GM12873 (cell line): Measurements from ENCODE around the gene NLRC5.

Experiments
- CTCF ChIP-seq: IDR thresholded peaks from 2 replicates; pipeline ENCODE4 v1.5.1; 2012; ENCODE audit warnings: low read depth, mild to moderate bottlenecking, moderate library complexity, low read length, control low read depth; ENCODE audit not compliant: insufficient read depth; ENCODE audit errors: missing control alignments

NLRC5 gene

DNA sequence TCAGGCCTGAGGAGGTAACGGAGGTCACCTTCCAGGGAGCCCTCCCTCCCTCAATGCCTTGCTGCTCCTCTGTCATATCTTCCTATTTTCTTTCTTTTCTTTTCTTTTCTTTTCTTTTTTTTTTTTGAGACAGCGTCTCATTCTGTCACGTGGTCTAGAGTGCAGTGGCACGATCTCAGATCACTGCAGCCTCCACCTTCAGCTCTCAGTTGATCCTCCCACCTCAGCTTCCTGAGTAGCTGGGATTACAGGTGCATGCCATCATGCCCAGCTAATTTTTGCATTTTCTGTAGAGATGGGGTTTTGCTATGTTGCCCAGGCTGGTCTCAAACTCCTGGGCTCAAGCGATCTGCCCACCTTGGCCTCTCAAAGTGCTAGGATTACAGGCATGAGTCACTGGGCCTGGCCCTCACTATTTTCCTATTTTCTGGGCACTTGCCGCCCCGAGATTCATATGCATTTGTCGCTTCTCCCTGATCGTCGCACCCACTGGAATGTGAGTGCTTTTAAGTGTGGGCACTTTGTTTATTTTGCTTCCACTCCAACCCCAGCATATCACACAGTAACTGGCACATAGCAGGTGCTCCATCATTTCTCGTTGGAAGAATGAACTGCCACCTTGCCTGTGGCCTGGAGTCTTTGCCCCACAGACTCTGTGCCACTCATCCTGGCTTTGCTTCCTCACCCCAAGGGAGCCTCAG is 134.8 kb downstream of the NLRC5 start:
- no peak for TF ChIP-seq CTCF

DNA sequence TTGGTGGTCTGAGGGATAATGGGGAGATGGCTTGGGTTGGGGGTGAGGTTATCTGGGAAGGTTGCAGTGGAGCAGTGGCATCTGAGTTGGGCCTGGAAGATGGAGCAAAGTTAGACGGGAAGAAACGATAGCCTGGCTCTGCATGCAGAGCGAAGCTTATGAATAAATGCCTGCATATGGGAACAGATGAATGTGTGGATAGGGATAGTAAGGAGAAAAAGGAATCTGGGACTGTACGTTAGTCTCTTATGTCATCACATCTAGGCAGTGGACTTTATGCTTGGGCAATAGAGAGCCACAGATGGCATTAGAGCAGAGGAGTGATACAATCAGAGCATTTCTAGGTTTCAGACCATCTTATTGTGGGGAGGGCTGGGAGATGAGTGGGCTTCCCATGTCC is 136.0 kb downstream of the NLRC5 start:
- no peak for TF ChIP-seq CTCF

DNA sequence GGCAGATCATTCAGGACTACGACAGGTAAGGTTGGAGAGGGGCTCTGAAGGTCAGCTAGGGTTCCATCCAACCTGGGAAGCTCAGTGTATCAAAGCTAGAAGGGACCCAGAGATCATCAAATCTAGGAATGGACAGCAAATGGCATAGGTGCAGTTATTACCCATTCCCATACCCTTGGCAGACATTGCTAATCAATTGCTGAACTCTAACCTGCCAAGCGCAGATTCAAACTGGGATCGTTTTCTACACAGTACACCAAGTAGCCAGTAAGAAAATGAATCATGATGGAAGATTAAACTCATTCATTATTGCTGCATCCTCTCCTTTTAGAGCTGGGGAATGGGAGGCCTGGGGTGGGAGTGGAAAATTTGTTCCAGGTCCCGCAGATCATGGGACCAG is 136.6 kb downstream of the NLRC5 start:
- no peak for TF ChIP-seq CTCF

GRCh38 chr16:57126411-57126810 is 137.1 kb downstream of the NLRC5 start:
- TF ChIP-seq CTCF: no peak

DNA sequence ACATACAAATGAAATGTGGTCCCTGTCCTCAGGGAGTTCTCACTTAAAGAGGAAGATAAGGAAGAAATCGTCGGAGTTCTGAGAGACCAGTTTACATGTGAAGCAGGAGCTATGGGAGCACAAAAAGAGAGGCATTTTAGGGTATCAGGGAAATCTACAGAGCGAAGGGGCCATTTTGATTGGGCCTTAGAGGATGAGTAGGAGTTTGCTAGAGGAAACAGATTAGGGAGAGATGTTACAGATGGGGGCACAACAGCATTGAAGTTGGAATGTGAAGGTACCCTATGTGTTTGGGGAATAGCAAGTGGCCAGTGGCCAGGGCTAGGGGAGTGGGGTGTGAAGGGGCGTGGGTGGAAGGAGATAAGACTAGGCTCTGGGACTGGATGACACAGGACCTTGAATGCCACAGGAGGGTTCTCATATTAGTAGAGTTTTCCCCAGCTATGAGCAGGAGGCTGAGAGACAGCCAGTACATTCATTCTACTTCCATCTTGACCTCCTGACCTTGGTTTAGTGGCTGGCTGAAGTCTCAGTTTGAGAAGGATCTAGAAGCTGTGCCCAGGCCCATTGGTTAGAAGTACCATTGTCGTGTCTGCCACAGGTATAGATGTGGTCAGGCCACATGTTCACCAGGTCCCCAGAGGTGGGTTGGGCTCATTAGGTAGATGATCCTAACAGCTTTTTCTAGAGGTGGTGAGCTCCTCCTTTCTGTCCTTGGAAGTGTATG is 137.8 kb downstream of the NLRC5 start:
- no peak for TF ChIP-seq CTCF

DNA sequence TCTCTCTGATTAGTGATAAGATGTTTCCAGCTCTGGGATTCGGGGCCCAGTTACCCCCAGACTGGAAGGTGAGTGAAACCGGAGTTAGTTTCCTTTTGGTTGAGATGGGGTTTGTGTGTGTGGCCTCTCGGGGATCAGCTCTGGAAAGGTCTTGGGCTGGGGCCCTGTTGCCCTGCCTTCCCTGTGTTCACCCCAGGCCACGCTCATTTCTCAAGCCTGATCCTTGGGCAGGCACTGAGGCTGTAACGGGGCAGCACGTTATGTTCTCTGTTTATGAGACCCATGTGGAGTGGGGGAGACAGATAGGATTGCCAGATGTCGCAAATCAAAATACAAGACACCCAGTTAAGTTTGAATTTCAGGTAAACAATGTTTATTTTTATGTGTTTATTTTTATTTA is 138.5 kb downstream of the NLRC5 start:
- no peak for TF ChIP-seq CTCF

DNA sequence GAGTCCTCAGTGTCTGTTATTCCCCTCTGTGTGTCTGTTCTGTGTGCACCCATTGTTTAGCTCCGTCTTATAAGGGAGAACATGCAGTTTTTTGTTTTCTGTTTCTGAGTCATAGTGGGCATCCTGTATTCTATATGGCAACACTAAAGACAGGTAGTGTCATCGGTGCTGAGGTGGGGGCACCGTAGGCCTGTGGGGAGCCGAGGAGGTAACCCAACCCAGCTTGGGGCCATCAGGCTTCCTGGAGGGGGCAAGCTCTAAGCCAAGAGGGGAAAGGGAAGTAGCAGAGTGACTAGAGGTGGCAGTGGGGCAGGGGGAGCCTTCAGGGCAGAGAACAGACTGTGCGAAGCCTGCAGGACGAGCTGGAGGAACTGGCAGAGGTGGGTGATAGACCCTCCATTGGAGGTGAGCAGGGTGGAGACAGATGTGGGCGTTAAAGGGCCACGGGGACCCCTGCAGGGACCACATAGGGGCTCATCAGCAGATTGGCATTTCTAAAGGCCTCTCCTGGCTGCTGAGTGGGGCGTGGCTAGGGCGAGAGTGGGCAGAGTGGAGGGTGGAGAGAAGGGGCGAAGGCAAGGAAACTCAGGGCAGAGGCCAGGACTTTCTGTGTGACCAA is 139.5 kb downstream of the NLRC5 start:
- no peak for TF ChIP-seq CTCF
